Body of pancreas (tissue), 4 donors: Measurements from ENCODE around the gene INSIG1. TPM values are rescaled to one million over a fixed set of nuclear protein-coding genes. Genes with fewer than 3 reads are reported as not detected.

Experiments used
- ATAC-seq: fragments of 150-250 bp; one replicate; pipeline ENCODE4 v1.9.1; 2016
- DNase-seq, 4 donors: peaks; one replicate each; pipeline ENCODE4 v3.0.0-alpha.2; 2019
- H3K27ac ChIP-seq, 4 donors: fragments of 200-600 bp; sonication (generic); 1 replicate in 3 of 4; 2 replicates in 1 of 4; pipeline versions ENCODE4 v1.5.1 to v1.6.1; 2016 to 2019; ENCODE audit warnings: mild to moderate bottlenecking in 1 of 4, mixed read lengths in 1 of 4, moderate library complexity in 1 of 4
- H3K27me3 ChIP-seq, 2 donors: fragments of 200-600 bp; sonication (generic); one replicate each; pipeline ENCODE4 v1.6.0; 2016; ENCODE audit warnings: mild to moderate bottlenecking in 1 of 2
- H3K36me3 ChIP-seq, 2 donors: fragments of 200-600 bp; sonication (generic); replicated peaks in 1 of 2; 2 replicates each; pipeline ENCODE4 v1.5.1; 2016; ENCODE audit warnings: low read depth in 2 of 2; ENCODE audit not compliant: insufficient read depth in 1 of 2
- H3K4me1 ChIP-seq: fragments of 200-600 bp; sonication (generic); one replicate; pipeline ENCODE4 v1.6.0; 2016
- H3K4me3 ChIP-seq, 2 donors: fragments of 200-600 bp; sonication (generic); 1 replicate in 1 of 2; 2 replicates in 1 of 2; pipeline ENCODE4 v1.5.1; 2016 to 2019
- H3K9me3 ChIP-seq, 3 donors: fragments of 200-600 bp; sonication (generic); 1 replicate in 2 of 3; 2 replicates in 1 of 3; pipeline ENCODE4 v1.5.1; 2016
- CTCF ChIP-seq, 7 experiments: fragments of 450-650 bp in 4 of 7; fragments of 200-600 bp in 3 of 7; sonication (generic) in 3 of 7; IDR thresholded peaks; one replicate each; pipeline ENCODE4 v1.5.1; 2016 to 2019; ENCODE audit warnings: antibody characterized with exemption in 7 of 7
- POLR2A ChIP-seq, 3 donors: fragments of 450-650 bp; IDR thresholded peaks; one replicate each; pipeline ENCODE4 v1.6.1; 2016; ENCODE audit warnings: antibody characterized with exemption in 3 of 3, mild to moderate bottlenecking in 2 of 3
- WGBS, 2 donors: methylation state at CpG; one replicate each; pipeline ENCODE4 v1.1.5; 2017; 5-methylcytosine and 5-hydroxymethylcytosine counted together
- intact Hi-C: fragments of 100-400 bp; cut with DNase I; formaldehyde crosslinking; loops from one replicate; pipeline ENCODE4 v1.15.1; 2023
- total RNA-seq, 2 donors: library from RNA; depleted of rRNA; stranded (reverse); fragments of >200 nt; gene quantifications; one replicate each; pipeline ENCODE4 v1.1.0, GENCODE V29; 2016

The INSIG1 gene
- total RNA-seq, 2 donors from 2014 or later = 47.0 to 79.8 TPM

- intact Hi-C loops = no loop called here
- DNase-seq (no peak), ATAC-seq (no peak)
- no peak for TF ChIP-seq POLR2A (IDR thresholded peaks at IDR 0.05)
- TF ChIP-seq CTCF (IDR thresholded peaks at IDR 0.05) = no peak
- Histone ChIP-seq H3K36me3 (peaks cover 5 to 6% of the 10 kb centered on the region in 2 donors), H3K9me3 (no peaks in the 10 kb centered on the region), H3K27ac (peak overlapping the region in 2 of 4 donors; percentile 29 to 51), H3K27me3 (no peaks in the 10 kb centered on the region), H3K4me1 (peaks cover 20% of the 10 kb centered on the region), H3K4me3 (no peak overlapping the region)
- 58 to 66% methylated on average over 8 of the region's 8 CpGs for WGBS, 2 donors
These were observed 14.3 kb downstream of the INSIG1 start for GRCh38 chr7:155311826-155312537.

DNA sequence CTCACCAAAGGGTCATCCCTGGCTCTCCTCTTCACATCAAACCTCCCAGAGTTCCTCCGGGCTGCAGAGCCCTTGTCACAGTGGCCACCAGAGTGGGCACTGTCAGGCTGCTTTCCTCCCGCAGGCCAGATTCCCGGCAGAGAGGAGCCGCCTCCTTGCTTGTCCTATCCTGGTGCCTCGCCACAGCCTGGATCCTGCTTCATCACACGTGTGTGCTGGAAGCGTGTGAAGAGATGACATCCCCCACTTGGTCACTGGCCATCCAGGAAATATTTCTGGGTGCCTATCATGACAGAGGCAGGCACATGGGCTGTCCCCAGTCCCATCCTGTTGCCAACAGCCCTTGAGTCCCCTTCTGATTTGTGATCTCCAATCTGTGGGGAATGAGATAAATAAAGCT, 15.0 kb downstream of the INSIG1 start:
- no peak for ATAC-seq
- no peak for DNase-seq
- Histone ChIP-seq H3K27me3 (no peaks in the 10 kb centered on the region), H3K9me3 (no peaks in the 10 kb centered on the region), H3K4me3 (no peak overlapping the region), H3K4me1 (peaks cover 18% of the 10 kb centered on the region), H3K36me3 (peaks cover 5 to 6% of the 10 kb centered on the region in 2 donors), H3K27ac (no peak overlapping the region)
- TF ChIP-seq CTCF (IDR thresholded peaks at IDR 0.05) (no peak), POLR2A (IDR thresholded peaks at IDR 0.05) (no peak)
- intact Hi-C loops = no loop called here
- 68 to 78% methylated on average over 1 to 7 of the region's 7 CpGs for WGBS, 2 donors

DNA sequence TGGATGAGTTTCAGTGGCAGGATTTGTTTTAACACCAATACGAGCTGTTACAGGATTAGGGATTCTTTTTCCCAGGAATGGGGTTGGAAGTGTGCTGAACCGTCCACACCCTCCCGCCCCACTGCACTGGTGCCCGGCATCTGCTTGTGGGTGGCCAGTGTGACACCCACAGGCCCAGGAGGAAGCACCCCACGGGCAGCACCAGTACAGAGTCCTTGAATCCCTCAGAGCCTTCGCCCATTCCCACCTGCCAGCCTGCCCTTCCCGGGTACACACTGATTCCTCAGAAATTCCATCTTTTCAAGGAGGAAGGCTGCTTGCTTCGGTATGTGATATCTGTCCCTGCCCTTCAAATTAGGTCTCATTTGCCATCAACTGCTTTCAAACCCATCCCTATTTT, 15.4 kb downstream of the INSIG1 start:
- peaks cover 18% of the 10 kb centered on the region for H3K4me1 ChIP-seq
- intact Hi-C loops = no loop called here
- TF ChIP-seq CTCF (IDR thresholded peaks at IDR 0.05) (no peak), POLR2A (IDR thresholded peaks at IDR 0.05) (no peak)
- H3K9me3 ChIP-seq = no peaks in the 10 kb centered on the region
- WGBS, 2 donors = 52 to 62% methylated on average over 6 to 8 of the region's 8 CpGs
- ATAC-seq = no peak
- no peak for DNase-seq
- no peaks in the 10 kb centered on the region for H3K27me3 ChIP-seq
- H3K27ac ChIP-seq = no peak overlapping the region
- H3K36me3 ChIP-seq = peaks cover 5 to 6% of the 10 kb centered on the region in 2 donors
- no peak overlapping the region for H3K4me3 ChIP-seq

DNA sequence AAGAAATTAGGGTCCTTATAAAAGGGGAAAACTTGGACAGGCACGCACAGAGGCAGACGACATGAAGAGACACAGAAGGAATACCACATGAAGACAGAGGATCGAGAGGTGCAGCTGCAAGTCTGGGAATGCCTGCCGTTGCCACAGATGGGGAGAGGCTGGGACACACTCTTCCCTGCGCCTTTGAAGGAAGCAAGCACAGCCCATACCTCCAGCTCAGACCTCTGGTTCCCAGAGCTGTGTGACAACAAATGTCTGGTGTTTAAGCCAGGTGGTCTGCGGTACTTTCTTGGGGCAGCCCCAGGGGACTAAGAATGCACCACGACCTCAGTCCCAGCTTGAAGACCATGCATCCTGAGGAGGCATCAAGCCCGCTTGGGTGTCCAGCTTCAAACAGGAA, 18.3 kb downstream of the INSIG1 start:
- Histone ChIP-seq H3K4me1 (peaks cover 10% of the 10 kb centered on the region), H3K36me3 (no peaks in the 10 kb centered on the region), H3K27ac (no peak overlapping the region), H3K27me3 (no peaks in the 10 kb centered on the region), H3K9me3 (no peaks in the 10 kb centered on the region), H3K4me3 (no peak overlapping the region)
- no peak for DNase-seq
- 76 to 82% methylated on average over 6 to 8 of the region's 8 CpGs for WGBS, 2 donors
- intact Hi-C loops = no loop called here
- ATAC-seq = no peak
- TF ChIP-seq POLR2A (IDR thresholded peaks at IDR 0.05) (no peak), CTCF (IDR thresholded peaks at IDR 0.05) (no peak)
